HepG2 (cell line): Measurements from ENCODE around the gene CSTPP1. TPM values are rescaled to one million over a fixed set of nuclear protein-coding genes. Genes with fewer than 3 reads are reported as not detected.

ENCODE experiments used
- AHR ChIP-seq: IDR thresholded peaks from 2 replicates; pipeline ENCODE4 v1.6.1; 2018; ENCODE audit warnings: missing genetic modification reagents, missing compliant biosample characterization
- ARID4A ChIP-seq: sonication (generic); formaldehyde crosslinking; IDR thresholded peaks from 2 replicates; pipeline ENCODE4 v1.5.0; 2020; ENCODE audit warnings: mild to moderate bottlenecking, missing genetic modification reagents, borderline replicate concordance
- CBX1 ChIP-seq: IDR thresholded peaks from one replicate; pipeline ENCODE4 v1.6.1; 2016; ENCODE audit warnings: antibody characterized with exemption, low read depth
- CBX2 ChIP-seq, 2 experiments: fragments of 200-600 bp in 1 of 2; sonication (generic); formaldehyde crosslinking in 1 of 2; IDR thresholded peaks; 2 replicates each; pipeline versions ENCODE4 v1.7.0 to v1.8.1; 2018 to 2022; ENCODE audit warnings: low read depth in 2 of 2, low read length in 1 of 2, mild to moderate bottlenecking in 1 of 2, missing genetic modification reagents in 1 of 2
- CHD4 ChIP-seq: fragments of 200-600 bp; sonication (generic); IDR thresholded peaks from 2 replicates; pipeline ENCODE4 v1.7.0; 2017; ENCODE audit warnings: mild to moderate bottlenecking, low read length, borderline replicate concordance
- GTF2F1 ChIP-seq: fragments of 150-350 bp; IDR thresholded peaks from 2 replicates; pipeline ENCODE4 v1.6.1; 2014; ENCODE audit warnings: low read length
- HDAC6 ChIP-seq: fragments of 200-600 bp; sonication (generic); IDR thresholded peaks from 2 replicates; pipeline ENCODE4 v1.7.0; 2017; ENCODE audit warnings: mild to moderate bottlenecking, antibody characterized with exemption, low read length, low read depth
- JUND ChIP-seq: sonication (generic); formaldehyde crosslinking; IDR thresholded peaks from 2 replicates; pipeline ENCODE4 v1.8.0; 2022; ENCODE audit warnings: mild to moderate bottlenecking, missing genetic modification reagents
- KAT7 ChIP-seq: IDR thresholded peaks from 2 replicates; pipeline ENCODE4 v1.6.1; 2018; ENCODE audit warnings: borderline replicate concordance, missing compliant biosample characterization
- KDM4B ChIP-seq: sonication (generic); formaldehyde crosslinking; IDR thresholded peaks from 2 replicates; pipeline ENCODE4 v1.4.0; 2020; ENCODE audit warnings: missing genetic modification reagents
- MAX ChIP-seq: IDR thresholded peaks from 2 replicates; pipeline ENCODE4 v1.6.1; 2012; ENCODE audit warnings: inconsistent platforms
- MTA3 ChIP-seq: sonication (generic); formaldehyde crosslinking; IDR thresholded peaks from 2 replicates; pipeline ENCODE4 v1.4.0; 2020; ENCODE audit warnings: missing genetic modification reagents
- MTF1 ChIP-seq: sonication (generic); formaldehyde crosslinking; IDR thresholded peaks from 2 replicates; pipeline ENCODE4 v1.5.0; 2020; ENCODE audit warnings: missing genetic modification reagents
- POGZ ChIP-seq: sonication (generic); formaldehyde crosslinking; IDR thresholded peaks from 2 replicates; pipeline ENCODE4 v1.4.0; 2020; ENCODE audit warnings: mild to moderate bottlenecking, missing genetic modification reagents
- PRMT3 ChIP-seq: sonication (generic); formaldehyde crosslinking; IDR thresholded peaks from 2 replicates; pipeline ENCODE4 v1.8.1; 2022; ENCODE audit warnings: low read depth, mild to moderate bottlenecking, moderate library complexity, missing genetic modification reagents, borderline replicate concordance
- ZBTB2 ChIP-seq: sonication (generic); formaldehyde crosslinking; IDR thresholded peaks from 2 replicates; pipeline ENCODE4 v1.8.0; 2022; ENCODE audit warnings: low read depth, missing genetic modification reagents
- ZFY ChIP-seq: sonication (generic); formaldehyde crosslinking; IDR thresholded peaks from 2 replicates; pipeline ENCODE4 v1.4.0; 2020; ENCODE audit warnings: missing genetic modification reagents
- ZNF180 ChIP-seq: sonication (generic); formaldehyde crosslinking; IDR thresholded peaks from 2 replicates; pipeline ENCODE4 v1.4.0; 2020; ENCODE audit warnings: low read depth, missing genetic modification reagents, borderline replicate concordance
- ZNF343 ChIP-seq: sonication (generic); formaldehyde crosslinking; IDR thresholded peaks from 2 replicates; pipeline ENCODE4 v1.4.0; 2020; ENCODE audit warnings: mild to moderate bottlenecking, missing genetic modification reagents
- ZNF563 ChIP-seq: sonication (generic); formaldehyde crosslinking; IDR thresholded peaks from 2 replicates; pipeline ENCODE4 v1.8.0; 2022; ENCODE audit warnings: mild to moderate bottlenecking, moderate library complexity, missing genetic modification reagents
- ZNF792 ChIP-seq: IDR thresholded peaks from 2 replicates; pipeline ENCODE4 v1.6.1; 2016
- ZUFSP ChIP-seq: sonication (generic); formaldehyde crosslinking; IDR thresholded peaks from 2 replicates; pipeline ENCODE4 v1.9.0; 2021; ENCODE audit warnings: missing genetic modification reagents, mild to moderate bottlenecking, borderline replicate concordance
- polyA plus RNA-seq, 8 experiments: library from polyadenylated mRNA; depleted of rRNA in 3 of 8; stranded (reverse) in 7 of 8; unstranded in 1 of 8; fragments of >200 nt; fragmentation: Illumina TruSeq in 4 of 8; extraction: Trizol in 4 of 8; gene quantifications; 2 replicates each; pipeline versions ENCODE4 v1.2.1 to v1.2.3, GENCODE V29; 2011 to 2016; ENCODE audit warnings: low read depth in 4 of 8, missing spikeins in 1 of 8, mixed read lengths in 1 of 8; ENCODE audit not compliant: insufficient read depth in 1 of 8
- total RNA-seq, 5 experiments: library from RNA; depleted of rRNA; stranded (reverse); fragments of >200 nt; fragmentation: Illumina TruSeq; extraction: Trizol; gene quantifications; 2 replicates each; pipeline ENCODE4 v1.2.3, GENCODE V29; 2016; ENCODE audit warnings: low read depth in 1 of 5

Gene CSTPP1
- total and polyA plus RNA-seq, 2 of the 13 experiments (the other 11 are each of a cell fraction or from before 2014, with no cell fraction given), result 12.3 to 14.6 TPM

GRCh38 chr11:46936138-46937110 is at the start of gene CSTPP1 (continued):
- TF ChIP-seq ZUFSP (no peak), CBX1 (no peak), ZNF792 (CRISPR knock-in tag) (peak; percentile 77; the same call in 1 of the 2 replicates), KAT7 (CRISPR knock-in tag) (peak; percentile 61; the same call in 1 of the 2 replicates), PRMT3 (CRISPR knock-in tag) (no peak), KDM4B (CRISPR knock-in tag) (peak; percentile 63; the same call in 1 of the 2 replicates), ZNF343 (peak; percentile 77), ZNF180 (CRISPR knock-in tag) (no peak), ZNF563 (no peak), AHR (no peak), GTF2F1 (no peak), CHD4 (no peak), POGZ (CRISPR knock-in tag) (peak; percentile 96), ZBTB2 (peak; percentile 61; the same call in 1 of the 2 replicates), MTA3 (CRISPR knock-in tag) (no peak), MAX (peak; percentile 68; the same call in 1 of the 2 replicates), CBX2 (IDR thresholded peaks at IDR 0.05; ENCODE audit: low read depth, low read length) (no peak), CBX2 (CRISPR knock-in tag; IDR thresholded peaks at IDR 0.05; ENCODE audit: low read depth) (peak; percentile 69; the same call in 1 of the 2 replicates), JUND (CRISPR knock-in tag) (no peak), MTF1 (CRISPR knock-in tag) (no peak), HDAC6 (no peak), ARID4A (CRISPR knock-in tag) (peak; percentile 89; the same call in 1 of the 2 replicates), ZFY (CRISPR knock-in tag) (no peak)
